Esophagus squamous epithelium (tissue), 5 donors: ENCODE data around the gene KRT4. TPM values are rescaled to one million over a fixed set of nuclear protein-coding genes. Genes with fewer than 3 reads are reported as not detected.

ENCODE experiments used
- DNase-seq: peaks from one replicate; lab custom pipeline; 2025; lab: John Stamatoyannopoulos, UW
- H3K27ac ChIP-seq, 4 donors: fragments of 200-600 bp; sonication (generic); one replicate each; pipeline ENCODE4 v1.5.1; 2016 to 2019; ENCODE audit warnings: mild to moderate bottlenecking in 1 of 4
- H3K27me3 ChIP-seq, 4 donors: fragments of 200-600 bp; sonication (generic); 1 replicate in 3 of 4; 2 replicates in 1 of 4; pipeline versions ENCODE4 v1.5.1 to v1.6.0; 2017 to 2021; ENCODE audit warnings: antibody characterized with exemption in 1 of 4
- H3K36me3 ChIP-seq, 3 donors: fragments of 200-600 bp; sonication (generic); one replicate each; pipeline ENCODE4 v1.5.1; 2016 to 2019
- H3K4me1 ChIP-seq, 3 donors: fragments of 200-600 bp; sonication (generic); one replicate each; pipeline ENCODE4 v1.5.1; 2017 to 2019
- H3K4me3 ChIP-seq, 4 donors: fragments of 200-600 bp; sonication (generic); 1 replicate in 3 of 4; 2 replicates in 1 of 4; pipeline ENCODE4 v1.5.1; 2016 to 2019; ENCODE audit warnings: mild to moderate bottlenecking in 2 of 4, moderate library complexity in 1 of 4
- H3K9me3 ChIP-seq, 3 donors: fragments of 200-600 bp; sonication (generic); one replicate each; pipeline ENCODE4 v1.5.1; 2016 to 2019
- POLR2A ChIP-seq, 4 donors: fragments of 450-650 bp; IDR thresholded peaks; one replicate each; pipeline ENCODE4 v1.6.1; 2017; ENCODE audit warnings: antibody characterized with exemption in 4 of 4, mild to moderate bottlenecking in 4 of 4, moderate library complexity in 3 of 4
- WGBS, 2 donors: methylation state at CpG; one replicate each; pipeline ENCODE4 v1.1.5; 2018; 5-methylcytosine and 5-hydroxymethylcytosine counted together
- intact Hi-C: fragments of 100-400 bp; cut with DNase I; formaldehyde crosslinking; loops from one replicate; pipeline ENCODE4 v1.15.0; 2022
- total RNA-seq, 4 donors: library from RNA; depleted of rRNA; stranded (reverse); fragments of >200 nt; gene quantifications; one replicate each; pipeline ENCODE4 v1.1.0, GENCODE V29; 2016
- TF ChIP-seq, protein P1 (sequence below), 6 experiments: fragments of 450-650 bp in 4 of 6; fragments of 200-600 bp in 2 of 6; sonication (generic) in 2 of 6; IDR thresholded peaks; one replicate each; pipeline ENCODE4 v1.5.1; 2016 to 2019; ENCODE audit warnings: antibody characterized with exemption in 6 of 6, mild to moderate bottlenecking in 4 of 6, moderate library complexity in 4 of 6
- donor health status: DM: yes; HTN: yes; CAD: no.

Gene KRT4
- total RNA-seq, 4 donors from 2014 or later = 3,147 to 27,876 (median 8,563) TPM

DNA sequence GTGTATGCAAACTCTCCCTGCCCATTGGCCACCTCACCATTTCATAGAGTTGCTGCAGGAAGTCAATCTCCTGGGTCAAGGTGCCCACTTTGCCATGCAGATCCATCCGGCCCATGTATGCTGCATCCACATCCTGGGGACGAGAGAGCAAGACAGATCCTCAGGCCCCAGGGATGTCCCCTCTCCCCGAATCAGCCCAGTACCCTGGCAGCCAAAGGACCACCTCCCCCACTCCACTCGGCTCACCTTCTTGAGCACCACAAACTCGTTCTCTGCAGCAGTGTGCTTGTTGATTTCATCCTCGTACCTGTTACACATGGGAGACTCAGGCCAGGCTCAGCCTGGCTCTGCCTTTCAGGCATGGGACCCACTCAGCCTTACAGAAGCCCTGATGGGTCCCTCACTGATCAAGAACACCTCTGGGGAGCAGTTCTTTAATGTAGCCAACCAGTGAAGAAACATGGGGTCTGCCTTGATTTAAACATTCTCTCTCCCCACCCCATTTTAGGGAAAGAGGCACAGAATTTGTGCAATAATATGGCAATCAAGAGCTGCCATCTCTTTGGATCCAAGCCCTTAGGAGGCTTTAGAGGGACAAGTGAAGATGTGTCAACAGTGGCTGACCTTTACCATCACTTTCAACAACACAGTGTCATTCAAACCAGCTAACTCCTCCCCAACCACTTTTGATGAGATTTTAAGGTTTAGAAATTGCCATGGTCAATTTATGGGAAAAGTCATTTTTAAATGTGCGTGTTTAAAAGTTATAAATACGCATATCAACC is 16.3 kb upstream of the KRT4 start:
- Histone ChIP-seq H3K9me3 (no peaks in the 10 kb centered on the region), H3K4me1 (no peaks in the 10 kb centered on the region), H3K36me3 (no peaks in the 10 kb centered on the region), H3K4me3 (no peak overlapping the region), H3K27ac (no peak overlapping the region), H3K27me3 (peaks cover 0 to 13% (median 0%) of the 10 kb centered on the region in 4 donors)
- intact Hi-C loops = no loop called here
- DNase-seq = no peak
- TF ChIP-seq, protein P1, sequence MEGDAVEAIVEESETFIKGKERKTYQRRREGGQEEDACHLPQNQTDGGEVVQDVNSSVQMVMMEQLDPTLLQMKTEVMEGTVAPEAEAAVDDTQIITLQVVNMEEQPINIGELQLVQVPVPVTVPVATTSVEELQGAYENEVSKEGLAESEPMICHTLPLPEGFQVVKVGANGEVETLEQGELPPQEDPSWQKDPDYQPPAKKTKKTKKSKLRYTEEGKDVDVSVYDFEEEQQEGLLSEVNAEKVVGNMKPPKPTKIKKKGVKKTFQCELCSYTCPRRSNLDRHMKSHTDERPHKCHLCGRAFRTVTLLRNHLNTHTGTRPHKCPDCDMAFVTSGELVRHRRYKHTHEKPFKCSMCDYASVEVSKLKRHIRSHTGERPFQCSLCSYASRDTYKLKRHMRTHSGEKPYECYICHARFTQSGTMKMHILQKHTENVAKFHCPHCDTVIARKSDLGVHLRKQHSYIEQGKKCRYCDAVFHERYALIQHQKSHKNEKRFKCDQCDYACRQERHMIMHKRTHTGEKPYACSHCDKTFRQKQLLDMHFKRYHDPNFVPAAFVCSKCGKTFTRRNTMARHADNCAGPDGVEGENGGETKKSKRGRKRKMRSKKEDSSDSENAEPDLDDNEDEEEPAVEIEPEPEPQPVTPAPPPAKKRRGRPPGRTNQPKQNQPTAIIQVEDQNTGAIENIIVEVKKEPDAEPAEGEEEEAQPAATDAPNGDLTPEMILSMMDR (IDR thresholded peaks at IDR 0.05) = no peak
- no peak for TF ChIP-seq POLR2A (IDR thresholded peaks at IDR 0.05)
- 79 to 82% methylated on average over 5 to 8 of the region's 8 CpGs for WGBS, 2 donors

DNA sequence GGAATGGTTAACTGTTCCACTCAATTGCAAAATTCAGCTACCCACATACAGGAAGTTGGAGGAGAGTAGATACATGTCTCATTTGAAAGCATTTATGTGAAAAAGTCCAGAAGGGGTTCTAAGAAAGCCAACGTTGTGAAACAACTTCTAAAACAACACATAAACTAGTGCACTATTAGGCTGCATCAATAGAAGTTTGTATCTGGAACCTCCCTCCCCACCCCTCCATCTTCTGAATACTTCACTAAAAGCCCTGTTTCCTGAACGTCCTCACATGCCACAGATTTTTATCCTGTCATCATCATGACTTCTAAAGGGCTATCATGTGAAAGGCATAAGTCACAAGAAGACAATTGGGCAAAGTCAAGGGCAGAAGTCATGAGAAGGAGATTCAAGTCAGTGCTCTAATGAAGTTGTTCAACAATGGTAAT is 14.7 kb upstream of the KRT4 start:
- no peak overlapping the region for H3K4me3 ChIP-seq
- H3K27me3 ChIP-seq = peaks cover 0 to 6% (median 0%) of the 10 kb centered on the region in 4 donors
- H3K4me1 ChIP-seq = no peaks in the 10 kb centered on the region
- no peaks in the 10 kb centered on the region for H3K36me3 ChIP-seq
- DNase-seq = no peak
- 27 to 44% methylated on average over 2 of the region's 2 CpGs for WGBS, 2 donors
- no peak overlapping the region for H3K27ac ChIP-seq
- no peaks in the 10 kb centered on the region for H3K9me3 ChIP-seq
- TF ChIP-seq POLR2A (IDR thresholded peaks at IDR 0.05) = no peak
- TF ChIP-seq, protein P1 (IDR thresholded peaks at IDR 0.05) = no peak
- intact Hi-C loops = no loop called here

DNA sequence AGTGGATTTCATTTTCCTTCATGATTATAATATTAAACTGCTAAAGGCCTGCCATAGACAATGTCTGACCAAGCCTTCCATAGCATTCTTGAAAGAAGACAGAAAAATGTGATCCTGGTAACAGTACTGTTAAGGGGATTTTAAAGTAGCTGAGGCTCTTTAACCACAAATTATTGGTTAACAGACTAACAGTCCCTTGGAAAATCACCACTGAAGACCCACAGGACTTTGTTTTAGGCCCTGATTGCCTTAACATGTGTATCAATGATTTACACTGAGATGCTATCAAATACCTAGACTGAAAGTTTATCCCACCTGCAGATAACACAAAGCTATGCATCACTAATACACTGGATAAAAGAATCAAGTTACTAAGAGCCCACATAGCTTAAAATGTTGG is 14.2 kb upstream of the KRT4 start:
- no peak for TF ChIP-seq POLR2A (IDR thresholded peaks at IDR 0.05)
- TF ChIP-seq, protein P1 (IDR thresholded peaks at IDR 0.05) = no peak
- Histone ChIP-seq H3K4me3 (no peak overlapping the region), H3K9me3 (no peaks in the 10 kb centered on the region), H3K27ac (no peak overlapping the region), H3K4me1 (no peaks in the 10 kb centered on the region), H3K36me3 (no peaks in the 10 kb centered on the region), H3K27me3 (peaks cover 0 to 6% (median 0%) of the 10 kb centered on the region in 4 donors)
- intact Hi-C loops = no loop called here
- DNase-seq = no peak

DNA sequence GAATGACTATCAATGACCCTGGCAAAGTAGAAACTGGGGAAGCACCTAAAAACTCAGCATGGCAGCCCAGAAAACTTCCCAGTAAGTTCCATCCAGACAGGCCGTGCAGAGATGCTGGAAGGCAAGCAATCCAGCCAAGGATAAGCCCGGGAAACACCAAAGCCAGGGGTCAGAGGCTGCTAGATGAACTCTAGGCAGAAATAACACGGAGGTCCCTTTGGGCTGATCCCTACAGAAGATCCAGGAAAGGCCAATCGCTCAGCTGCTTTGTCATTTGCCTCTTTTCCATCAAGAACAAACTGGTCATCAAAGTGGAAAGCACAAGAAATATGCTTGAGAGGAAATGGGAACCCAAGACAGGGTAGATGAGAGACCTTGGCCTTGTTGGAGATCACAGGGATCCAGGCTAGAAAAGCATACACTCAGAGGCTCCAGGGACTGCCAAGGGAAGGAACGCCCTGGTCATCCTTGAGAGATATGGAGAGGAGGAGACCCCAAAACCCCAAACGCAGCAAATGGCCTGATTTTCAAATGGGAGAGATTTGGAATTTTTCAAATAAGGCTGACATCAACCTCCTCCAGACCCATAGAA is 13.7 kb upstream of the KRT4 start:
- no peak overlapping the region for H3K27ac ChIP-seq
- H3K4me3 ChIP-seq = no peak overlapping the region
- no peak for DNase-seq
- peaks cover 0 to 4% (median 0%) of the 10 kb centered on the region in 3 donors for H3K4me1 ChIP-seq
- 79 to 88% methylated on average over 6 of the region's 6 CpGs for WGBS, 2 donors
- TF ChIP-seq, protein P1 (IDR thresholded peaks at IDR 0.05) = no peak
- no peak for TF ChIP-seq POLR2A (IDR thresholded peaks at IDR 0.05)
- intact Hi-C loops = no loop called here
- peaks cover 0 to 6% (median 0%) of the 10 kb centered on the region in 4 donors for H3K27me3 ChIP-seq
- H3K36me3 ChIP-seq = no peaks in the 10 kb centered on the region
- H3K9me3 ChIP-seq = no peaks in the 10 kb centered on the region
